GM12878 (cell line): Measurements from ENCODE around the gene XPC. TPM values are rescaled to one million over a fixed set of nuclear protein-coding genes. Genes with fewer than 3 reads are reported as not detected.

Experiments used
- CBFB ChIP-seq: IDR thresholded peaks from 2 replicates; pipeline ENCODE4 v1.6.1; 2016; ENCODE audit warnings: antibody characterized with exemption, low read depth
- EZH2 ChIP-seq: IDR thresholded peaks from 2 replicates; pipeline ENCODE4 v1.6.1; 2012; ENCODE audit warnings: low read depth, mild to moderate bottlenecking, control low read depth, inconsistent platforms, low read length, borderline replicate concordance; ENCODE audit not compliant: control insufficient read depth
- FOXK2 ChIP-seq: fragments of 450-650 bp; IDR thresholded peaks from 2 replicates; pipeline ENCODE4 v1.6.1; 2017; ENCODE audit warnings: mild to moderate bottlenecking, moderate library complexity
- HDAC2 ChIP-seq: fragments of 200-600 bp; sonication (generic); IDR thresholded peaks from 2 replicates; pipeline ENCODE4 v1.6.1; 2017
- HDGF ChIP-seq: fragments of 450-650 bp; IDR thresholded peaks from 2 replicates; pipeline ENCODE4 v1.6.1; 2016; ENCODE audit warnings: antibody characterized with exemption
- MEF2A ChIP-seq: IDR thresholded peaks from 2 replicates; pipeline ENCODE4 v1.6.1; 2011; ENCODE audit warnings: low read depth, mild to moderate bottlenecking, low read length, moderate library complexity; ENCODE audit not compliant: insufficient read depth
- MTA3 ChIP-seq: IDR thresholded peaks from 2 replicates; pipeline ENCODE4 v1.6.1; 2012; ENCODE audit warnings: low read length, inconsistent platforms, borderline replicate concordance
- MYB ChIP-seq: fragments of 150-350 bp; IDR thresholded peaks from 2 replicates; pipeline ENCODE4 v1.6.1; 2014; ENCODE audit warnings: mild to moderate bottlenecking, low read depth, low read length, borderline replicate concordance
- NBN ChIP-seq: fragments of 450-650 bp; IDR thresholded peaks from 2 replicates; pipeline ENCODE4 v1.6.1; 2016
- POLR2AphosphoS5 ChIP-seq: IDR thresholded peaks from 2 replicates; pipeline ENCODE4 v1.6.1; 2011; ENCODE audit warnings: mild to moderate bottlenecking, low read length, inconsistent platforms
- POU2F2 ChIP-seq: IDR thresholded peaks from 3 replicates; pipeline ENCODE4 v1.6.1; 2011; ENCODE audit warnings: low read depth, mild to moderate bottlenecking, low read length, borderline replicate concordance
- PRDM15 ChIP-seq: fragments of 450-650 bp; formaldehyde crosslinking; IDR thresholded peaks from 2 replicates; pipeline ENCODE4 v1.4.0; 2020; ENCODE audit warnings: mild to moderate bottlenecking, moderate library complexity
- RAD21 ChIP-seq: IDR thresholded peaks from 2 replicates; pipeline ENCODE4 v1.6.1; 2011; ENCODE audit warnings: mild to moderate bottlenecking, low read depth, low read length, moderate library complexity; ENCODE audit not compliant: insufficient read depth
- RB1 ChIP-seq: fragments of 450-650 bp; formaldehyde crosslinking; IDR thresholded peaks from 2 replicates; pipeline ENCODE4 v1.6.1; 2017; ENCODE audit warnings: mild to moderate bottlenecking, borderline replicate concordance
- RCOR1 ChIP-seq: conservative IDR thresholded peaks from 2 replicates; pipeline ENCODE4 v1.6.1; 2012; ENCODE audit warnings: low read depth, low read length, improper control_type of control experiment
- RELB ChIP-seq: fragments of 450-650 bp; IDR thresholded peaks from 2 replicates; pipeline ENCODE4 v1.6.1; 2017; ENCODE audit warnings: low read depth, mild to moderate bottlenecking, moderate library complexity
- RUNX3 ChIP-seq: IDR thresholded peaks from 2 replicates; pipeline ENCODE4 v1.6.1; 2012; ENCODE audit warnings: low read length, inconsistent platforms
- SRF ChIP-seq, 2 experiments: IDR thresholded peaks; 2 replicates each; pipeline ENCODE4 v1.6.1; 2011; ENCODE audit warnings: low read depth in 2 of 2, low read length in 2 of 2, mild to moderate bottlenecking in 1 of 2, moderate library complexity in 1 of 2
- SUZ12 ChIP-seq: fragments of 200-600 bp; sonication (generic); IDR thresholded peaks from one replicate; pipeline ENCODE4 v1.6.1; 2018; ENCODE audit warnings: antibody characterized with exemption, mild to moderate bottlenecking; ENCODE audit not compliant: unreplicated experiment
- TCF12 ChIP-seq: IDR thresholded peaks from 2 replicates; pipeline ENCODE4 v1.6.1; 2011; ENCODE audit warnings: low read depth, mild to moderate bottlenecking, low read length
- TCF7 ChIP-seq: IDR thresholded peaks from 2 replicates; pipeline ENCODE4 v1.6.1; 2014; ENCODE audit warnings: antibody characterized with exemption, borderline replicate concordance
- ZNF384 ChIP-seq: IDR thresholded peaks from 2 replicates; pipeline ENCODE4 v1.6.1; 2012; ENCODE audit warnings: low read depth, mild to moderate bottlenecking, low read length, improper control_type of control experiment, borderline replicate concordance
- polyA plus RNA-seq, 11 experiments: library from polyadenylated mRNA; depleted of rRNA in 4 of 11; unstranded in 6 of 11; stranded (reverse) in 5 of 11; fragments of >200 nt; fragmentation: Nextera tagmentation in 4 of 11; fragmentation: Illumina TruSeq in 1 of 11; extraction: Ambion mirVana in 4 of 11; extraction: Trizol in 1 of 11; gene quantifications; 1 replicate in 1 of 11; 2 replicates in 10 of 11; pipeline versions ENCODE4 v1.2.1 to v1.2.3, GENCODE V29; 2011 to 2016; ENCODE audit warnings: inconsistent platforms in 2 of 11, missing spikeins in 2 of 11, low read depth in 1 of 11
- total RNA-seq, 4 experiments: library from RNA; depleted of rRNA in 3 of 4; stranded (reverse); fragments of >200 nt in 3 of 4; fragmentation: Illumina TruSeq in 1 of 4; extraction: Trizol in 1 of 4; gene quantifications; 2 replicates each; pipeline versions ENCODE4 v1.2.1 to v1.2.3, GENCODE V29; 2013 to 2021
- TF ChIP-seq, protein P1 (sequence below): fragments of 450-650 bp; IDR thresholded peaks from 2 replicates; pipeline ENCODE4 v1.6.1; 2018; ENCODE audit warnings: borderline replicate concordance, mild to moderate bottlenecking; ENCODE audit not compliant: partially characterized antibody

Gene XPC
- total and polyA plus RNA-seq, 10 of the 15 experiments (the other 5 are each of a cell fraction or from before 2014, with no cell fraction given), result 4.0 to 48.3 (median 29.8) TPM

GRCh38 chr3:14178247-14179113 lies at the start of gene XPC, which contains the start of gene LSM3 (continued):
- no peak for TF ChIP-seq PRDM15 (CRISPR knock-in tag)
- no peak for TF ChIP-seq SUZ12
- TF ChIP-seq RAD21, result no peak
- TF ChIP-seq FOXK2, result peak; percentile 74
- TF ChIP-seq RB1, result peak; percentile 94
- no peak for TF ChIP-seq TCF12
- TF ChIP-seq RCOR1, result peak; percentile 100
- peak; percentile 97 for TF ChIP-seq POLR2AphosphoS5
- TF ChIP-seq HDAC2, result no peak
- TF ChIP-seq ZNF384, result no peak
- TF ChIP-seq CBFB, result peak; percentile 98
- TF ChIP-seq POU2F2, result peak; percentile 28; the same call in 1 of the 3 replicates
- TF ChIP-seq MTA3, result no peak
- TF ChIP-seq, protein P1, sequence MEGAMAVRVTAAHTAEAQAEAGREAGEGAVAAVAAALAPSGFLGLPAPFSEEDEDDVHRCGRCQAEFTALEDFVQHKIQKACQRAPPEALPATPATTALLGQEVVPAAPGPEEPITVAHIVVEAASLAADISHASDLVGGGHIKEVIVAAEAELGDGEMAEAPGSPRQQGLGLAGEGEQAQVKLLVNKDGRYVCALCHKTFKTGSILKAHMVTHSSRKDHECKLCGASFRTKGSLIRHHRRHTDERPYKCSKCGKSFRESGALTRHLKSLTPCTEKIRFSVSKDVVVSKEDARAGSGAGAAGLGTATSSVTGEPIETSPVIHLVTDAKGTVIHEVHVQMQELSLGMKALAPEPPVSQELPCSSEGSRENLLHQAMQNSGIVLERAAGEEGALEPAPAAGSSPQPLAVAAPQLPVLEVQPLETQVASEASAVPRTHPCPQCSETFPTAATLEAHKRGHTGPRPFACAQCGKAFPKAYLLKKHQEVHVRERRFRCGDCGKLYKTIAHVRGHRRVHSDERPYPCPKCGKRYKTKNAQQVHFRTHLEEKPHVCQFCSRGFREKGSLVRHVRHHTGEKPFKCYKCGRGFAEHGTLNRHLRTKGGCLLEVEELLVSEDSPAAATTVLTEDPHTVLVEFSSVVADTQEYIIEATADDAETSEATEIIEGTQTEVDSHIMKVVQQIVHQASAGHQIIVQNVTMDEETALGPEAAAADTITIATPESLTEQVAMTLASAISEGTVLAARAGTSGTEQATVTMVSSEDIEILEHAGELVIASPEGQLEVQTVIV, result peak; percentile 72
- TF ChIP-seq RUNX3, result peak; percentile 60
- peak in 1 of 2 experiments; percentile 29; a peak in 1 of 4 replicates for TF ChIP-seq SRF (IDR thresholded peaks at IDR 0.05; ENCODE audit: low read depth in 2 of 2, low read length in 2 of 2)
- TF ChIP-seq NBN, result peak; percentile 74; the same call in 1 of the 2 replicates
- 0 out of 2 replicates have a peak, but pooled peaks have one; percentile 46 for TF ChIP-seq MYB
- peak; percentile 98 for TF ChIP-seq RELB
- no peak for TF ChIP-seq MEF2A
- no peak for TF ChIP-seq TCF7
- peak; percentile 91; the same call in 1 of the 2 replicates for TF ChIP-seq HDGF
- no peak for TF ChIP-seq EZH2
